AG04449 (cell line): Measurements from ENCODE around the gene ARHGEF11.

Experiments
- CTCF ChIA-PET: fragments of 350-600 bp; formaldehyde crosslinking; extraction: SDS; loops from one replicate; lab custom pipeline; 2021; ENCODE audit warnings: antibody characterized with exemption; lab: Yijun Ruan, JAX
- POLR2A ChIA-PET: fragments of 400-600, 350-600 bp; formaldehyde crosslinking; extraction: SDS; loops from one replicate; lab custom pipeline; 2020; ENCODE audit warnings: antibody characterized with exemption, inconsistent platforms; lab: Yijun Ruan, JAX
- DNase-seq: peaks from one replicate; pipeline ENCODE4 v3.0.0-alpha.2; 2010; ENCODE audit warnings: low read depth, low spot score
- H3K4me3 ChIP-seq: 2 replicates; pipeline ENCODE4 v1.5.1; 2011; ENCODE audit warnings: low read depth, mild to moderate bottlenecking, control low read depth, low read length
- CTCF ChIP-seq: IDR thresholded peaks from one replicate; pipeline ENCODE4 v1.5.1; 2011; ENCODE audit warnings: mild to moderate bottlenecking, moderate library complexity, low read length, control low read depth, inconsistent platforms; ENCODE audit not compliant: insufficient read depth; ENCODE audit errors: missing control alignments

ARHGEF11 gene

GRCh38 chr1:156887317-156887716 is 158.2 kb downstream of the ARHGEF11 start:
- no peak for TF ChIP-seq CTCF
- CTCF ChIA-PET: interaction anchor here (0.8 to 23.6 kb wide), 9 partner anchors 11 to 228 kb away, joined by 3 to 678 read pairs (median 204); partner anchors contain the start of genes INSRR, ISG20L2, LRRC71 and METTL25B
- POLR2A ChIA-PET: no interaction called here
- no peak for DNase-seq
- H3K4me3 ChIP-seq: no peak overlapping the region

GRCh38 chr1:156886583-156887281 is 158.8 kb downstream of the ARHGEF11 start:
- POLR2A ChIA-PET: no interaction called here
- CTCF ChIA-PET: interaction anchor here (0.8 to 23.6 kb wide), 10 partner anchors 10 to 227 kb away, joined by 3 to 678 read pairs (median 190); partner anchors contain the start of genes INSRR, ISG20L2, LRRC71 and METTL25B
- DNase-seq: no peak
- no peak for TF ChIP-seq CTCF
- H3K4me3 ChIP-seq: no peak overlapping the region

- H3K4me3 ChIP-seq: no peak overlapping the region
- POLR2A ChIA-PET: no interaction called here
- CTCF ChIA-PET: interaction anchor here (1.4 to 23.6 kb wide), 8 partner anchors 10 to 198 kb away, joined by 3 to 678 read pairs (median 210); partner anchors contain the start of genes INSRR, ISG20L2, LRRC71 and METTL25B
- no peak for TF ChIP-seq CTCF
- DNase-seq: no peak
Measured at GRCh38 chr1:156885880-156886355, 159.6 kb downstream of the ARHGEF11 start.

- CTCF ChIA-PET: interaction anchor here (1.4 to 23.6 kb wide), 8 partner anchors 9 to 197 kb away, joined by 3 to 678 read pairs (median 210); partner anchors contain the start of genes INSRR, ISG20L2, LRRC71 and METTL25B
- no peak for TF ChIP-seq CTCF
- no peak overlapping the region for H3K4me3 ChIP-seq
- no peak for DNase-seq
- POLR2A ChIA-PET: no interaction called here
Measured at GRCh38 chr1:156885314-156885713, 160.2 kb downstream of the ARHGEF11 start.
